Measurements from ENCODE around the gene LDLR.
"Not testable (repeated sequence)": the region's sequence is repeated elsewhere in the genome, so short reads cannot be mapped to it uniquely, and the experiment has no call there.

Gene LDLR

DNA sequence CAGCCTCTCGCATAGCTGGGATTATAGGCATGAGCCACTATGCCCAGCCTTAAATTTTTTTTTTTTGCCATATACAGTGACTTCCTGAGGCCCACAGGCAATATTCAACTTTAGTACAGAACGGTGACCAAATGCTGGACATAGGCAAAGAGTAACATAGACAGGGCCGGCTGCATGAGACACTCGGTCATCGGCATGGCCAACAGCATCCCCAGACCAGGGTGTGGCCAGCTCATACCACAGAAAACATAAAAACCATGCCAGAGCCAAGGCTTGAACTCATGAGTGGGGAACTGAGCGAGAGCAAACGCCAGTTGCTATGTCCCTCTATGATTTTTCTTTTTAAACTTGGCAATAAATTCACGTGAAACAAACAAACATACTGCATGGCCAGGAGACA, 91.1 kb downstream of the LDLR start:
- Histone ChIP-seq H3K4me2 (ENCODE audit: low read depth, low read length, poor library complexity, severe bottlenecking) (no peak overlapping the region), H3K79me2 (ENCODE audit: insufficient read depth, low read length) (no peaks in the 10 kb centered on the region), H3K9ac (ENCODE audit: low read depth, low read length, poor library complexity, severe bottlenecking) (no peak overlapping the region), H3K4me3 (ENCODE audit: low read length, poor library complexity, severe bottlenecking) (no peak overlapping the region), H2AFZ (ENCODE audit: low read length) (no peak overlapping the region), H3K27me3 (ENCODE audit: insufficient read depth, low read length, poor library complexity, severe bottlenecking) (no peaks in the 10 kb centered on the region), H3K36me3 (ENCODE audit: insufficient read depth, low read length) (no peaks in the 10 kb centered on the region), H4K20me1 (ENCODE audit: insufficient read depth, low read length, poor library complexity, severe bottlenecking) (no peaks in the 10 kb centered on the region), H3F3A (ENCODE audit: low read depth) (no peaks in the 10 kb centered on the region), H3K9me2 (replicated peaks; ENCODE audit: low read depth, low read length) (no peaks in the 10 kb centered on the region), H3K9me3 (ENCODE audit: insufficient read depth, low read depth, low read length) (no peaks in the 10 kb centered on the region), H3K4me1 (ENCODE audit: insufficient read depth, low read length, poor library complexity, severe bottlenecking) (no peaks in the 10 kb centered on the region)
- TF ChIP-seq, protein P1, sequence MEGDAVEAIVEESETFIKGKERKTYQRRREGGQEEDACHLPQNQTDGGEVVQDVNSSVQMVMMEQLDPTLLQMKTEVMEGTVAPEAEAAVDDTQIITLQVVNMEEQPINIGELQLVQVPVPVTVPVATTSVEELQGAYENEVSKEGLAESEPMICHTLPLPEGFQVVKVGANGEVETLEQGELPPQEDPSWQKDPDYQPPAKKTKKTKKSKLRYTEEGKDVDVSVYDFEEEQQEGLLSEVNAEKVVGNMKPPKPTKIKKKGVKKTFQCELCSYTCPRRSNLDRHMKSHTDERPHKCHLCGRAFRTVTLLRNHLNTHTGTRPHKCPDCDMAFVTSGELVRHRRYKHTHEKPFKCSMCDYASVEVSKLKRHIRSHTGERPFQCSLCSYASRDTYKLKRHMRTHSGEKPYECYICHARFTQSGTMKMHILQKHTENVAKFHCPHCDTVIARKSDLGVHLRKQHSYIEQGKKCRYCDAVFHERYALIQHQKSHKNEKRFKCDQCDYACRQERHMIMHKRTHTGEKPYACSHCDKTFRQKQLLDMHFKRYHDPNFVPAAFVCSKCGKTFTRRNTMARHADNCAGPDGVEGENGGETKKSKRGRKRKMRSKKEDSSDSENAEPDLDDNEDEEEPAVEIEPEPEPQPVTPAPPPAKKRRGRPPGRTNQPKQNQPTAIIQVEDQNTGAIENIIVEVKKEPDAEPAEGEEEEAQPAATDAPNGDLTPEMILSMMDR (conservative IDR thresholded peaks at IDR 0.05; ENCODE audit: low read length): no peak
- TF ChIP-seq EZH2phosphoT487 (IDR thresholded peaks at IDR 0.05; ENCODE audit: borderline replicate concordance): no peak

DNA sequence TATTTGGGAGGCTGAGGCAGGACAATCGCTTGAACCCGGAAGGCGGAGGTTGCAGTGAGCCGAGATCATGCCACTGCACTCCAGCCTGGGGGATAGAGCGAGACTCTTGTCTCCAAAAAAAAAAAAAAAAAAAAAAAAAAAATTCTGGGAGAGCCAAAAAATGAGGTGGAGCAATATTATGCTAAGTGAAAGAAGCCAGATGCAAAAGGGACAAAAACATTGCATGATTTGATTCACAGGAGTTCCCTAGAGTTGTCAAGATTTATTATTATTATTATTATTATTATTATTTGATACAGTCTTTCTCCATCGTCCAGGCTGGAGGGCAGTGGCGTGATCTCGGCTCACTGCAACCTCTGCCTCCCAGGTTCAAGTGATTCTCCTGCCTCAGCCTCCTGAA, 91.7 kb downstream of the LDLR start:
- not testable (repeated sequence) for H3K4me3 ChIP-seq (ENCODE audit: low read length, poor library complexity, severe bottlenecking); H3K9me2 ChIP-seq (replicated peaks; ENCODE audit: low read depth, low read length); H4K20me1 ChIP-seq (ENCODE audit: insufficient read depth, low read length, poor library complexity, severe bottlenecking); H3K36me3 ChIP-seq (ENCODE audit: insufficient read depth, low read length); H3F3A ChIP-seq (ENCODE audit: low read depth); H2AFZ ChIP-seq (ENCODE audit: low read length); H3K4me1 ChIP-seq (ENCODE audit: insufficient read depth, low read length, poor library complexity, severe bottlenecking); H3K9ac ChIP-seq (ENCODE audit: low read depth, low read length, poor library complexity, severe bottlenecking); H3K27me3 ChIP-seq (ENCODE audit: insufficient read depth, low read length, poor library complexity, severe bottlenecking); H3K9me3 ChIP-seq (ENCODE audit: insufficient read depth, low read depth, low read length); H3K4me2 ChIP-seq (ENCODE audit: low read depth, low read length, poor library complexity, severe bottlenecking); H3K79me2 ChIP-seq (ENCODE audit: insufficient read depth, low read length)

DNA sequence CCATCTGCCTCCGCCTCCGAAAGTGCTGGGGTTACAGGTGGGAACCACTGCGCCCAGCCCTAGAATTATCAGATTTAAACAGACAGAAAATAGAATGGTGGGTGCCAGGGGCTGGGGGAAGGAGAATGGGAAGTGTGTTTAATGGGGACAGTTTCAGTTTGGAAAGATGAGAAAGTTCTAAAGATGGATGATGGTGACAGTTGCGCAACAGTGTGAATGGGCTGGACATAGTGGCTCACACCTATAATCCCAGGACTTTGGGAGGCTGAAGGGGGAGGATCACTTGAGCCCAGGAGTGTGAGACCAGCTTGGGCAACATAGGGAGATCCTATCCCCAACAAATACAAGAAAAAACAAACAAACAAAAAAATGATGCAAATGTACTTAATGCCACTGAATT, 92.2 kb downstream of the LDLR start:
- Histone ChIP-seq H3K9ac (ENCODE audit: low read depth, low read length, poor library complexity, severe bottlenecking) (no peak overlapping the region), H3K9me2 (replicated peaks; ENCODE audit: low read depth, low read length) (no peaks in the 10 kb centered on the region), H3K4me2 (ENCODE audit: low read depth, low read length, poor library complexity, severe bottlenecking) (no peak overlapping the region), H3K27me3 (ENCODE audit: insufficient read depth, low read length, poor library complexity, severe bottlenecking) (no peaks in the 10 kb centered on the region), H3K36me3 (ENCODE audit: insufficient read depth, low read length) (no peaks in the 10 kb centered on the region), H3K4me3 (ENCODE audit: low read length, poor library complexity, severe bottlenecking) (no peak overlapping the region), H3K9me3 (ENCODE audit: insufficient read depth, low read depth, low read length) (no peaks in the 10 kb centered on the region), H3K4me1 (ENCODE audit: insufficient read depth, low read length, poor library complexity, severe bottlenecking) (no peaks in the 10 kb centered on the region), H3K79me2 (ENCODE audit: insufficient read depth, low read length) (no peaks in the 10 kb centered on the region), H3F3A (ENCODE audit: low read depth) (no peaks in the 10 kb centered on the region), H2AFZ (ENCODE audit: low read length) (no peak overlapping the region), H4K20me1 (ENCODE audit: insufficient read depth, low read length, poor library complexity, severe bottlenecking) (no peaks in the 10 kb centered on the region)
- TF ChIP-seq, protein P1 (conservative IDR thresholded peaks at IDR 0.05; ENCODE audit: low read length): no peak
- TF ChIP-seq EZH2phosphoT487 (IDR thresholded peaks at IDR 0.05; ENCODE audit: borderline replicate concordance): no peak
